Head of caudate nucleus (tissue), 42 donors: ENCODE measurements around the gene HPS4.
A peak's percentile ranks its signal among the peaks of the same experiment; 100 is the strongest.

ENCODE experiments used
- DNase-seq, 42 donors: peaks; one replicate each; pipeline versions ENCODE4 v3.0.0 to v3.0.0-alpha.2; 2020 to 2021; ENCODE audit warnings: mixed read lengths in 7 of 42
- intact Hi-C: fragments of 100-400 bp; cut with DNase I; formaldehyde crosslinking; loops from one replicate; pipeline ENCODE4 v1.15.0; 2022

The HPS4 gene

GRCh38 chr22:26404851-26405421 lies 78.6 kb downstream of the HPS4 start:
- peak in 2 of 42 donors; percentile 9 to 43 for DNase-seq
- intact Hi-C loops = no loop called here

- DNase-seq = no peak
Observed at GRCh38 chr22:26401726-26402125, 81.9 kb downstream of the HPS4 start.

More at GRCh38 chr22:26401726-26402125, 81.9 kb downstream of the HPS4 start:
- intact Hi-C loops = no loop called here
